GM19035 (cell line): Measurements from ENCODE around the gene ADAT2.

Experiments
- ATAC-seq: cut with Tn5 transposase; IDR thresholded peaks from one replicate; pipeline ENCODE4 v1.9.1; 2021; ENCODE audit not compliant: unreplicated experiment

The ADAT2 gene

GRCh38 chr6:143399176-143399575, 51.3 kb downstream of the ADAT2 start:
- ATAC-seq: no peak

GRCh38 chr6:143397227-143398222, 53.0 kb downstream of the ADAT2 start:
- no peak for ATAC-seq

DNA sequence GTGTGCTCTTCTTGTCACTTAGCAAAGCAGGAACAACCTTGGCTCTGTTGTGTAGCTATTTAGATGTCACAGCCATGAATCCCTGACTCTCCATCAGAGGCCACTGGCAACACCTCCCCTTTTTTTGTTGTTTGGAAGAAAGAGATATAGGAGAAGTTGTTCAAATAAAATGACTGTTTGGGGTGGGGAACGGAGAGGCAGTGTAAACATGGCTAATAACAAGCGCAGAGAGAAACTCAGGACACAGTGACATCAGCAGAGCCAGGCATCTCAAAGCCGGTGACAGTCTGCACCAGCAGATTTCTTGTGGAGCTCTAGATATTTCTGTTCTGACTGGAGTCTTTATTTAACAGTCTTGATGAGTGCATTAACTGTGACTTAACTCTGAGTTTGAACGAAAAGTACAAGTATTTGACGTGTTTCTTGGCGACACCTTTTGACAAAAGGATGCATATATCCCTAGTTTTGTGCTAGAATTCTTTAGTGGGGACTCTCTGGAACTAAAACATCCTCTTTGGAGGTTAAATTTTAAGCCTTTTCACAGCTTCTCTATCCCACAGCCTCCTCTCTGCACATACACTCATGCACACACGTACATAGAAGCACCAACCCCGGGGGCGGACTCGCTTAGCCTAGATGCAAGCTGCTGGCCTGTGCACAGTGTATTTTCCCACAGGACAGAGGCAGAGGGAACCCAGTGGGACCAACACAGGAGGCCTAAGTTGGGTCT, 53.8 kb downstream of the ADAT2 start:
- ATAC-seq: no peak

- no peak for ATAC-seq
These were observed 54.8 kb downstream of the ADAT2 start for GRCh38 chr6:143395699-143396098.

DNA sequence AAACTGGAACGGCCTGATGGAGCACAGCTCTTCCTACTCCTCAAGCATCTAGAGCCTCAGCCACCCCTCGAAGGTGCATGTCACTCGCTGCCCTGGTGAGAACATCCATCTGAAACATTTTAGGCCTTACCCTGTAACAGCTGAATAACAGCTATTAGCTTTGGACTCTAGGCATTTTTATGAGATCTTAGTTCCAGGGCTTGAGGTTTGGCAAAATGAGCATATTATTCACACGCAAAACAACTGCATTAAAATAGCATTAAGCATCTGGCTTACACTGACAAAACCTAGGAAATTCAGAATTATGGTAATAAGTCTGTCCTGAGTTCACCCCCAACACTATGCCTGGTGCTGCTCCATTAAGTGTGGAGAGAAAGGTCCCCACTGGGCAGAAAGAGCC, 56.1 kb downstream of the ADAT2 start:
- no peak for ATAC-seq

GRCh38 chr6:143390278-143390677, 60.2 kb downstream of the ADAT2 start:
- no peak for ATAC-seq

- no peak for ATAC-seq
These were observed 64.9 kb downstream of the ADAT2 start for GRCh38 chr6:143385636-143386035.

DNA sequence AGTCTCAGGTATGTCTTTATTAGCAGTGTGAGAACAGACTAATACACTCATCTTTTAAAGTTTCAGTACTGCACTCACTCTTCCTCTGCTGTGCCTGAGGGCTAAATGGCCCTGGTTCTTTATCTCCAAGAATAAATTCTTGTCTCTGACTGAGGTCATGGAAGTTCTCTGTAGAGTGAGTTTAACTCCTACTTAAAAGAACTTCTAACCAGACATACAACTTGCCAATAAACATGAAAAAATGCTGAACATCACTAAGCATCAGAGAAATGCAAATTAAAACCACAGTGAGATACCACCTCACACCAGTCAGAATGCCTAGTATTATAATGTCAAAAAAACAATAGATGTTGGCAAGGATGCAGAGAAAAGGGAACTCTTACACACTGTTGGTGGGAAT, 73.6 kb downstream of the ADAT2 start:
- no peak for ATAC-seq

- no peak for ATAC-seq
These were observed 74.1 kb downstream of the ADAT2 start for GRCh38 chr6:143376375-143376774.

- no peak for ATAC-seq
These were observed 75.4 kb downstream of the ADAT2 start for GRCh38 chr6:143375022-143375585.

- peak; percentile 46 for ATAC-seq
These were observed 76.5 kb downstream of the ADAT2 start for GRCh38 chr6:143374014-143374413.
